Right renal cortex interstitium (tissue), 3 donors: ENCODE measurements around the gene WDR75. TPM values are rescaled to one million over a fixed set of nuclear protein-coding genes. Genes with fewer than 3 reads are reported as not detected.

Source experiments
- polyA plus RNA-seq, 3 donors: library from polyadenylated mRNA; unstranded; fragments of 120-200 nt; gene quantifications; one replicate each; pipeline ENCODE4 v1.2.1, GENCODE V29; 2013; ENCODE audit not compliant: insufficient read length in 3 of 3

Gene WDR75
- polyA plus RNA-seq, 3 donors, result 46.6 to 52.7 (median 46.9) TPM

Other genes starting within 250 kb of the WDR75 start
- gene SLC40A1, start 139.3 kb downstream of the WDR75 start, polyA plus RNA-seq, result 100 to 1,000 TPM; 128 to 143 (median 137) TPM
- gene ASNSD1, start 220.0 kb downstream of the WDR75 start, polyA plus RNA-seq, result 10 to 100 TPM; 62.3 to 66.3 (median 66.0) TPM
- gene ANKAR, start 233.2 kb downstream of the WDR75 start, polyA plus RNA-seq, result 1 to 10 TPM; 6.2 to 9.1 (median 8.0) TPM